HG03575 (cell line): ENCODE data around the gene RAP1GDS1.
"Not testable (repeated sequence)": the region's sequence is repeated elsewhere in the genome, so short reads cannot be mapped to it uniquely, and the experiment has no call there.

Source experiments
- ATAC-seq: cut with Tn5 transposase; IDR thresholded peaks from one replicate; pipeline ENCODE4 v1.9.1; 2021; ENCODE audit not compliant: unreplicated experiment, insufficient number of reproducible peaks, low FRiP score; ENCODE audit errors: extremely low read depth

Gene RAP1GDS1

GRCh38 chr4:98468709-98469108 lies 207.5 kb downstream of the RAP1GDS1 start:
- no peak for ATAC-seq

GRCh38 chr4:98469771-98470170 lies 208.6 kb downstream of the RAP1GDS1 start:
- no peak for ATAC-seq

- ATAC-seq = no peak
These were observed 209.2 kb downstream of the RAP1GDS1 start for GRCh38 chr4:98470366-98470765.

GRCh38 chr4:98470831-98471230 lies 209.6 kb downstream of the RAP1GDS1 start:
- no peak for ATAC-seq

- ATAC-seq = no peak
These were observed 211.9 kb downstream of the RAP1GDS1 start for GRCh38 chr4:98473046-98473445.

- no peak for ATAC-seq
These were observed 213.2 kb downstream of the RAP1GDS1 start for GRCh38 chr4:98474408-98474844.

- ATAC-seq = no peak
These were observed 215.7 kb downstream of the RAP1GDS1 start for GRCh38 chr4:98476891-98477290.

GRCh38 chr4:98479590-98479989 lies 218.4 kb downstream of the RAP1GDS1 start:
- not testable (repeated sequence) for ATAC-seq

GRCh38 chr4:98480535-98480934 lies 219.4 kb downstream of the RAP1GDS1 start:
- ATAC-seq = no peak

- no peak for ATAC-seq
These were observed 220.0 kb downstream of the RAP1GDS1 start for GRCh38 chr4:98481167-98481566.

- peak; percentile 2 for ATAC-seq
These were observed 221.3 kb downstream of the RAP1GDS1 start for GRCh38 chr4:98482503-98482846.

GRCh38 chr4:98482847-98483806 lies 221.9 kb downstream of the RAP1GDS1 start:
- ATAC-seq = peak; percentile 95

GRCh38 chr4:98484031-98484430 lies 222.8 kb downstream of the RAP1GDS1 start:
- no peak for ATAC-seq

GRCh38 chr4:98485816-98486345 lies 224.7 kb downstream of the RAP1GDS1 start:
- ATAC-seq = no peak

GRCh38 chr4:98490251-98490650 lies 229.1 kb downstream of the RAP1GDS1 start:
- ATAC-seq = no peak

- no peak for ATAC-seq
These were observed 230.8 kb downstream of the RAP1GDS1 start for GRCh38 chr4:98491899-98492559.

- peak; percentile 83 for ATAC-seq
These were observed 232.1 kb downstream of the RAP1GDS1 start for GRCh38 chr4:98493296-98493695.
